HCT116 (cell line): ENCODE results near the gene LMCD1.

Experiments
- CEBPB ChIP-seq: IDR thresholded peaks from 2 replicates; pipeline ENCODE4 v1.6.1; 2012; ENCODE audit warnings: low read depth
- CTCF ChIP-seq, 3 experiments: fragments of 200-600 bp in 1 of 3; sonication (generic) in 1 of 3; IDR thresholded peaks in 2 of 3; conservative IDR thresholded peaks in 1 of 3; 2 replicates each; pipeline ENCODE4 v1.5.1; 2012 to 2017; ENCODE audit warnings: low read depth in 2 of 3, low read length in 2 of 3, antibody characterized with exemption in 1 of 3, borderline replicate concordance in 1 of 3, control low read depth in 1 of 3, mild to moderate bottlenecking in 1 of 3, mixed read lengths in 1 of 3, mixed run types in 1 of 3, moderate library complexity in 1 of 3; ENCODE audit not compliant: insufficient read depth in 1 of 3
- EGR1 ChIP-seq: IDR thresholded peaks from 2 replicates; pipeline ENCODE4 v1.6.1; 2012; ENCODE audit warnings: low read depth
- FOSL1 ChIP-seq: IDR thresholded peaks from 2 replicates; pipeline ENCODE4 v1.6.1; 2012; ENCODE audit warnings: low read depth
- MAX ChIP-seq: IDR thresholded peaks from 2 replicates; pipeline ENCODE4 v1.6.1; 2012
- REST ChIP-seq: IDR thresholded peaks from 2 replicates; pipeline ENCODE4 v1.6.1; 2012; ENCODE audit warnings: low read depth
- SRF ChIP-seq: IDR thresholded peaks from 2 replicates; pipeline ENCODE4 v1.6.1; 2012; ENCODE audit warnings: low read depth
- ZNF274 ChIP-seq: fragments of 200-500 bp; sonication (Bioruptor generic); IDR thresholded peaks from 2 replicates; pipeline ENCODE4 v1.6.1; 2014; ENCODE audit warnings: mild to moderate bottlenecking, low read depth, low read length, inconsistent platforms

- TF ChIP-seq CTCF (IDR thresholded peaks at IDR 0.05 in 2 of 3, conservative IDR thresholded peaks at IDR 0.05 in 1 of 3; ENCODE audit: borderline replicate concordance in 1 of 3, insufficient read depth in 1 of 3, low read depth in 2 of 3, low read length in 2 of 3) (no peak), EGR1 (no peak), ZNF274 (no peak), REST (no peak), FOSL1 (no peak), SRF (no peak), MAX (no peak), CEBPB (no peak)
Measured at GRCh38 chr3:8563146-8563545, 61.5 kb downstream of the LMCD1 start.
